GM18870 (cell line): ENCODE data around the gene DNAAF9.

Experiments used
- ATAC-seq: cut with Tn5 transposase; IDR thresholded peaks from one replicate; pipeline ENCODE4 v1.9.1; 2021; ENCODE audit warnings: moderate library complexity; ENCODE audit not compliant: unreplicated experiment

Gene DNAAF9

DNA sequence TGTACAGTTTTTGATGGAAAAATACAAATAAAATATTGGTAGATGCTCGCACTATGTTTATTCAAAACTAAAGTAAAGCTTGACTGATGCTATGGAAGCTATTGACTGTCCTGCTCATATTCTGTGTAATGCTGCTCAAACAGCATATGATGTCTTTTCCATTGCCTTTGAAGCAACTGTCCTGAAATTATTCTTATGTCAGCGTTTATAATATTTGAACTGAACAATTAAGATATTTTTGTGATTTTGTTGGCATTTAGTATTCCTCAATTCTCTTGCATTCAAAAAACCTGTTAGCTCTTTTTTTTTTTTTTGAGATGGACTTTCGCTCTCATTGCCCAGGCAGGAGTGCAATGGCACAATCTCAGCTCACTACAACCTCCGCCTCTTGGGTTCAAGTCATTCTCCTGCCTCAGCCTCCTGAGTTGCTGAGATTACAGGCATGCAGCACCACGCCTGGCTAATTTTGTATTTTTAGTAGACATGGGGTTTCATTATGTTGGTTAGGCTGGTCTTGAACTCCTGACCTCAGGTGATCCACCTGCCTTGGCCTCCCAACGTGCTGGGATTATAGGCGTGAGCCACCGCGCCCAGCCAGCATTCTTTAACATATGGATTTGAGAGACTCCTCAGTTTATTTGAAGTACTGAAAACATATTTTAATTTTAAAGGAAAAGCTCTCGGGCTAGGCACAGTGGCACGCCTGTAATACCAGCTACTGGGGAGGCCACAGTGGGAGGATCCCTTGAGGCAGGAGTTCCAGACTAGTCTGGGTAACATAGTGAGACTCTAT is 5.3 kb upstream of the DNAAF9 start:
- ATAC-seq, result no peak

DNA sequence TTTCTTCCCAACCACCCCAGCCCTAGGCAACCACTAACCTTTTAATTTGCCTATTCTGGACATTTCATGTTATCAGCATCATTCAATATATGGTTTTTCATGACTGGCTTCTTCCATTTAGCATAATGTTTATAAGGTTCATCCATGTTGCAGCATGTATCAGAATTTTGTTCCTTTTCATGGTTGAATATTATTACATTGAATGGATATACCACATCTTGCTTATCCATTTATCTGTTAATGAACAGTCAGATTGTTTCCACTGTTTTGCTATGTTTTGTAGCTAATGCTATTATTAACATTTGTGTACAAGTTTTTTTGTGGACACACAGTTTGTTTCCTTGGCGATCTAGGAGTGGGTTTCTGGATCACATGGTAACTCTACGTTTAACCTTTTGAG is 3.0 kb upstream of the DNAAF9 start:
- no peak for ATAC-seq

DNA sequence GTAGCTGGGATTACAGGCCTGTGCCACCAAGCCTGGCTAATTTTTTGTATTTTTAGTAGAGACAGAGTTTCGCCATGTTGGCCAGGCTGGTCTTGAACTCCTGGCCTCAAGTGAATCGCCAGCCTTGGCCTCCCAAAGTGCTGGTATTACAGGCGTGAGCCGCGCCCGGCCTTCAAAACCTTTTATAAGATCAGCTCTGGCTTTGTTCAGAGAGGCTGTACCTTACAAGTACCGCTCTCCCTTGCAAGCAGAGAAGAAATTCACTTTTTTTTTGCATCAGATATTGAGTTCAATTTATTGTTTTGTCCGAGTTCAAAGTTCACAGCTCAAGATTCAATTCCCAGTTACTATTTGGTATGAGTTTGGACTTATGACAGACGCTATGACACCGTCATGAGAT is 1.9 kb upstream of the DNAAF9 start:
- no peak for ATAC-seq

DNA sequence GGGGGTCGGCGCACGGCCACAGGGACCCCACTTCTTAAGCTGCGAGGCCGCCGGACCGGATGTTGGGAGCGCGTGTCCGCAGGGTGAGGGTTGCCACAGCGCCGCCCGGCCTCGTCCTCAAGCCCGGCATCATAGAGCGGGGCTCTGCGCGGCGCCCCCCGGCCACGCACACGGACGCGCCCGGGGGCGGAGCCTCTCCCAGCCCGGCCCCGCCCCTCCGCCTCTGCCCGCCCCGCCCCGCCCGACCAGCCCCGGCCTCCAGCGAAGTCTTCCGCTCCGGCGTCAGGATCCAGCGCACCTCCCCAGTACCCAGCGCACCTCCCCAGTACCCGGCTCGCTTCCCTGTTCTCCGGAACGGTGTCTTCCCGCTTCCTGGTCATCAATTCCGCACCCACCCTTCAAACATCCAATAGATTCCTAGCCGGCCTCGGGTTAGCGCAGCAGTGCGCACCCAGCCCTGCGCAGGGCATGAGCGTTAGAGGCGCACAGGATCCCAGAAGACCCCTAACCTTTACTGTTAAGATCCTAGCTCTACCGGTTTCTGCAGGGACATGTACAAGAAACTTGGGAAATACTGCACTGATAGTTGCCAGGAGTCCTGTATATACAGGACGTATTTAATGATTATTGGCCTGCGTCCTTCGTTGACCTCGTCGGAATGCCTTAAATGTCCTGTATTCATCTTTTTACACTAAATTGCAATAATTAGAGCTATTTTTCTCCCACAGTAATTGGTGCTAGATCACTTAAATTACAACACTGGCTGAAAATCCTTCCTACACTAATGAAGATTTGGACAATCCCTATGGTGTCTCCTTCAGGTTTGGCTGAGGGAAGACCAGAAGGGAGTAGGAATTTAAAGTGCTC is 535 bp upstream of the DNAAF9 start:
- ATAC-seq, result no peak

DNA sequence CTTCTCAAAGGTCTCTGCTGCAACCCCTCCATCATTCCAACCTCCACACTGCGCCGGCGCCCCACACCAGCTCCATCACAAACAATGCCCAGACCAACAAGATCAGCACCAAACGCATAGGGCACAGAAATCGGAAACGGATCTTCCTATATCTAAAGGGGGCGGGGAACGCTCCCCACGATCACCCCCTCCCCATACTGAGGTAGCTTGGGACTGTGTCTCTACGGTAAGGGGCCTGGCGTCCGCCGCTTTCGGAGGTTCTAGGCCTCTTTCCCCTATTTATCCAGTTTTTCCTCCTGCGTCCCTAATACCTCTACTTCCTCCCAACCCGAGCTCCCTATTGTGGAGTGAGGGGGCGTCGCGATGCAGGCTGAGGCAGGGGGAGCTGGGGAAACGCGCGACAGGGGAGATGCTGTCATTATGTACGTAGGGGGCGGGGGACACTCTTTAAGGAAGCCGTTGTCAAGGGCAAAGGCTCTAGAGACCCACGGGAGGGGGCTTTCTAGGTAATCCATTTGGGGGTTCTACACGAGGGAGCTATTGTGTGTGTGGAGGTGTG is 909 bp downstream of the DNAAF9 start:
- no peak for ATAC-seq

DNA sequence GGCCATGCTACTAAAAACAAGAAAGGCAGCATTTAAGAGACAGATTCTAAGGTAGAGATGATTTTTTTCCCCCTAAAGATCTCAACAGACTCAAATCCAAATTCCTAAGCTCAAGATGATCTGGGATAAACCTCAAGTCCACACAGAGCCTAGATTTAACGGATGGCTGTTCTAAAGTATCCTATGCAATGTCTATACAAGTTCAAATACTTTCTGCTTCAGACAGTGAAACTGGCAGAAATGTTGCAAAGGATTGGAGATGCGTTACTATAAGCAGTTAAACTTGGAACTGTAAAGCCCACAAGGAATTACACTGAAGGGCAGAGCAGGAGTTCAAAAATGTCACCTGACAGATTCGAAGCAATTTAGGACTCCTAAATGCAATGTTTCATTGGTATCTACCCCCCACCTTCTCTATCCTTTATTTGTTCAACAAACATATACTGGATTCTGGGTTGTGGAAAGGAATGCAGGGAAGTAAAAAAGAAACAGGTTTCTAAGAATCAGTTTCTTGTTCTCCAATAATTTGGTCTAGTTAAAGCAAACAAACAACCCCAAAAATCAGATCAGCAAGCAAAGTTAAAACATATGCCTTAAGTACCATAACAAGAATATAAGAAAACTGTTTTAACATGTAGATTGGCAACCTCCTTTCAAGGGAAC is 1.6 kb downstream of the DNAAF9 start:
- no peak for ATAC-seq

DNA sequence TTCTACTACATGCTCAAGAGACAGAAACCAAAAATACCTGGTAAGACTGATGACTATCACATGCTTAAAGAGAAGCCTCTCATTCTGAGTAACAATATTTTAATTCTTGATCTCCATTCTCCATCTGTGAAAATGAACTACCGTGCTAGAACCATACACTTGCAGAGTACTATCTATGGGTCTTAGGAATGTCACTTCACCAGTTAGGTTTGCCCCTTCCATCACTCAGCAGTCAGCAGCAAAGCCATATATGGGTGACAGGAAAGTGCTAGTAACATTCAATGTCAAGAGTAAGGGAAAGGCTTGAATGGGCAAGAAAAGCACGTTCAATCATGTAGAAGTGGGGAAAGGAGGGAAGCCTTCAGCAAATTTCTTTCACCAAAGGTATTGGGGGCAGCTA is 2.3 kb downstream of the DNAAF9 start:
- ATAC-seq, result no peak

DNA sequence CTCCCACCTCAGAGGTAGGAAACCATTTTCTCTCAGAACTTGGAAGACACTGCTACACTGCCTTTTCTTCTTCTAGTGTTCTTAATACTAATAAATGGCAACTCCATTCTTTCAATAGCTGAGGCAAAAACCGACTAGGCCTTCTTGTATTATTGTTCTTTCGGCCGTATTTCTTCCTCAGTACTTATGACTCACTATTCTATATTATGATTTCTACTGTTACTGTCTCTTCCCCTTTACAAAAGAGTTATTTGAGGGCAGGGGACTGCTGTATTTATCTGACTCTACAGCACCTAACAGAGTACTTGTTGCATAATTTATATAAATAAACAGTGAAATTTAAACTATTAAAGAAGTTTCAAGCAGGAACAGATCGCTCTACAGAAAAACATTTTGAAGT is 3.1 kb downstream of the DNAAF9 start:
- no peak for ATAC-seq

DNA sequence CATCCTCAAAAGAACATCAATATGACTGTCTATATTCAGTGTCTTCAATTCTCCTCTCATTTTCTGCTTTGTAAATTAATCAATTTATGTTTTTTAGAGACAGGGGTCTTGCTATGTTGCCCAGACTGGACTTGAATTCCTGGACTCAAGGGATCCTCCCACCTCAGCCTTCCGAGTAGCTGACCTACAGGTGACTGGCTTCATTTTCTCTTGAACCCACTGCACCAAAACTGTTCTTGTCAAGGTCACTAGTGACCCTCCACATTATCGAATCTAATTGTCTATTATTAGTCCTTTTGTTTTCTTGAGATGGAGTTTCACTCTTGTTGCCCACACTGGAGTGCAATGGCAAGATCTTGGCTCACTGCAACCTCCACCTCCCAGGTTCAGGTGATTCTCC is 3.7 kb downstream of the DNAAF9 start:
- ATAC-seq, result no peak

DNA sequence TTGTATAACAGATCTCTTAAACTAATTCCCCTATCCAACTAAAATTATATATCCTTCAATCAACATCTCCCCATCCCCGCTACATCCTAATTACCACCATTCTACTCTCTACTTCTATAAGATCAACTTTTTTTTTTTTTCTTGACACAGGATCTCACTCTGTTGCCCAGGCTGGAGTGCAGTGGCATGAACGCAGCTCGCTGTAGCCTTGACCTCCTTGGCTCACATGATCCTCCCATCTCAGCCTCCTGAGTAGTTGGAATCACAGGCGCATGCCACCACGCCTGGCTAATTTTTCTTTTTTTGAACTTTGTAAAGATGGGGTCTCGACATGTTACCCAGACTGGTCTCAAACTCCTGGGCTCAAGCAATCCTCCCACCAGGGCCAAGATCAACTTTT is 5.0 kb downstream of the DNAAF9 start:
- ATAC-seq, result no peak

DNA sequence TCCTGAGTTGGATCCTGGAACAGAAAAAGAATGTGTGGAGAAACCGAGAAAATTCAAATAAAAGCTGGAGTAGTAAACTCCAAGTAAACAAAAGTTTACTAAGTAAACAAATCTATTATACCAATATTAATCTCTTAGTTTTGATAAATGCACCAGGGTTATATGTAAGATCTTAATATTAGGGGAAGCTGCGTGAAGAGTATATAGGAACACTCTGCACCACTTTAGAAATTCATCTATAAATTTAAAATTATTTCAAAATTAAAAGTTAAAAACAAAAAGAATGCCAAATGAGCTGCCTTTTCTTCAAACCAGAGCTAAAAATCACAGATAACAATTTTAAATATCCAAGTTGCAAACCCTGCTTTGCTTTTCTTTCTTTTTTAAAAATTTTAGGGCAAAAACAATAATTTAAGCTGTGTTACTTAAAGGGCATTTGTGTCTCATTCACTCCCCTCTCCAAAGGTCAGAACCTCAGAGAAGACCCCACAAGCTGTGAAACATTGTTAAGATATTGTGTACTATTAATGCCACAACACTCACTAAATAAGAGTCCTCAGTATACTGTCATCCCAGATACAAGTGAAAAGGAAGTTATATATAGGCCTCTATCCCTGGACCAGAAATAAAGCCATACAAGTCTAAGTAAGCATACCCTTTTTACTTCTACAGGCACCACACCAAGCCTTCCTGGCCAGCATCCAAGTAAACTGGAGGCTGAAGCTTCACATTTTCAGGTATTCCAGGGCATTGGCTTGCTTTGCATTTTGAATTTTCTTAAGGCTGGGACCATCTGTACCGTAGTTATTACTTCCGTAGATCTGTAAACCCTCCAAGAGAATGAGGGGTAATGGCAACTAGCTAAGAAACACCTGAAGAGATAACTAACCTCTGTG is 7.0 kb downstream of the DNAAF9 start:
- no peak for ATAC-seq

DNA sequence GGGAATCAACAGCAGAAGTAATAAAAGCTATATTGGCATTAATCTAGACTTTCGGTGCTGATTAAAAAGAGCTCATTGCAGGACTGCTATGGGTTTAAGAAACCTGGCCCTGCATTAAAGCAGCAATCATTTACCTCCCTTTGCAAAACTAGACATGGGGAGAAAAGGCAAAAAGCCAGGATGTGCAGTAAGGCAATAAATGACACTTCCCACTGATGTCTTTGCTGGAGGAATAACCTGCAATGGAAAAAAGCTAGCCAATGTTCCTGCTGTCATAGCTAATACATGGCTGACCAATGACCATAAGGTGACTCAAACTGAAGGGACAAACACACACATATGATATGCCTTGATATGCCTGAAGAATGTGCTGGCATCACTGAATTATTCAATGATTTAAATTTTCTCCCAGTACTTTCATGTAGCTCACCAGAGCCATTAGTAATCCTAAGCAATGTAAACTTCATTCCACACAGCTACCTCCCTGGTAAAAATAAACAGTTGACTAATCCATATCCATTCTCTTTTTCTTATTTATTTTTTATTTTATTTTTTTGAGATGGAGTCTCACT is 8.7 kb downstream of the DNAAF9 start:
- no peak for ATAC-seq

DNA sequence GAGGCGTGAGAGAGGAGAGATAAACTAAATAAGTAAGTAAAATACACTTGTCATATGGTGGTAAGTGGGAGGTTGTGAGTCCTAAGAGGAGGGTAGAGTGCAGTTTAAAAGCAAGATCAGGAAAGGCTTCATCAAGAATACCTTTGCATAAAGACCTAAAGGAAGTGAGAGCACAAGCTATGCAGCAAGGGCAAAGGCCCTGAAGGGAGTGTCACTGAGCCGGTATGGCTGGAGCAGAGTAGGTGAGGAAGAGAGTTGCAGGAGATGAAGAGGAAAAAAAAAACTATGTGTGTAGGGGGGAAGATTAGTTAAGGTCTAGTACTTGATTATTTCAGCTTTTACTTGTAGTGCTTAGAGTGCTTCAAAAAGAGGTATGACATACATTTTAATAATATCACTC is 11.0 kb downstream of the DNAAF9 start:
- no peak for ATAC-seq

DNA sequence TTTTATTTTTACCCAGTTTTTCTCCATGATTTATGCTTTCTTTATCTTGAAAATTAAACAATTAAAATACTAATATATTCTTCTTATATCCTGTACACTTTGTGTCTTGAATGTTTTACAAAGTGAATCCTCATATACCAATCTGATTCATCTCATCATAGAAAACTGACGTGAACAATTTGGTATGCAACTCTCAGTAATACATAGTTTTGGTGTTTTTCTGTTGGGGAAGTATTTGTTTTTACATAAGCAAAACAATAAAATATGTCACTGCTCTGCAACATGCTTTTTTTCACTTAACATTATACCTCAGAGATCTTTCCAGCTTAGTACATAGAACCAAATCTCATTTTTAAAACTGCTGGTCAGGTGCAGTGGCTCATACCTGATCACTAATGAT is 14.7 kb downstream of the DNAAF9 start:
- no peak for ATAC-seq

DNA sequence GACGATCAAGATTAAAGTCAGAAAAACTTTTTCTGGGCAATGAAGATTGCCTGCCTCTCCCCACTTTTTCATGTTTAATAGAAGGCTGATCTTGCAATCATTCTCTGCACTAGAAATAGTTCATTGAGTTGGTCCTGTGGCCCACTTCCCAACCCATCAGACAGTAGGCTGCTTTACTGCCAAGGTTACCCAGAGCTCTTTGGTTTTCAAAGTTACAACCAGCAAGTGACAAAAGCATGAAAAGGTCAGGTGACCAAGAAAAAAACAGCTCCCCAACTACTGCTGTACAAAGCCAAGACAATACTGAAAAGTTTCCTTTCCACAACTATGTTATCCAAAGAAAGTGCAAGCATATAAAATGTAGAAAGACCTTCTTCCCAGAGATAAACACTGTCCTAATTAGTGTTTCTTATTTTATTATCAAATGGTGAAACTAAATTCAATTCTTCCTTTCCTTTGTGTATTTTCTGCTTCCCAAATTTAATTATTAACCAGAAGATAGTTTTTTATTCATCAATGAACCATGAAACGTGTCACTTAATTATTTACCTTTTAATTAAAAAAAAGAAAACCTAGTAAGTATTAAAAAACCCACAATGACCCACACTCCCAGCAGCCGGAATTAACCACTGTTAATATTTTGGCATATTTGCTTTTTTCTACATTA is 16.6 kb downstream of the DNAAF9 start:
- ATAC-seq, result no peak

DNA sequence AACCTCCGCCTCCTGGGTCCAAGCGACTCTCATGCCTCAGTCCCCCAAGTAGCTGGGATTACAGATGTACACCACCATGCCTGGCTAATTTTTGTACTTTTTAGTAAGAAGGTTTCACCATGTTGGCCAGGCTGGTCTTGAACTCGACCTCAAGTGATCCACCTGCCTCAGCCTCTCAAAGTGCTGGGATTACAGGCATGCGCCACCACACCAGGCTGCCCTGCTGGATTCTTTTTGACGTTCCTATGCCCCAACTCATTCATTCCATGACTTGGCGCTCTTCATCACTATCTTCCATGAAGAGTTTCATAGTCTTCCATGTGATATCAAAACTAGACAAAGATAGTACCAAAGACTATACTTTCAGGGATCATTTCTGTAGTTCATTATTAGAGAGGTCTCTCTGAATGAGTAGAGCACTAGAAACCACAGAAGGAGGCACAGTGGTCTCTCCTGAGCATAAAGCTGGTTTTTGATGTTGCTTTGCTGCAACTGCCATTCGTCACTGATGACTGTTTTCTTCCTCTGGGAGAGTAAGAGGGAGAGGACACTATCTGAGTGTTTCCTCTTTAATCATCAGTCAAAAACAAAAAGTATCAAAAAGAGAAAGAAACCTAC is 23.5 kb downstream of the DNAAF9 start:
- no peak for ATAC-seq

DNA sequence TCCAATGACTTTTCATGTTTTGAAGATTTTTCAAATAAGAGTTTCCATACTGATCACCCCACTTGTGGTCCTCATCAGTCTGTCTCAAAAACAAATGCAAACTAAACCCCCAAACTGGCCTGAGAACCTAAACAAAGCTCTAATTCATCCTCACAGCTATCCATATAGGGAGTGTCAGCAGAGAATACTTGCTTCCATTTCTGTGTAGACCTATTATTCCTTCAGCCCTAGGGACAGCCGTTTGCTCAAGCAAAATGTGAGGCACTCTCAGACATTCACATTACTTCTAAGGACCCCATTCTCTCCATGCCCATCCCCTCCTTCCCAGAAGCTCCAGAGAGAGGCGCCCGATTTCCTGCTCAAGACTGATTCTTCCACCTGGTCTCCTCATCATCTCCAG is 24.6 kb downstream of the DNAAF9 start:
- ATAC-seq, result no peak

DNA sequence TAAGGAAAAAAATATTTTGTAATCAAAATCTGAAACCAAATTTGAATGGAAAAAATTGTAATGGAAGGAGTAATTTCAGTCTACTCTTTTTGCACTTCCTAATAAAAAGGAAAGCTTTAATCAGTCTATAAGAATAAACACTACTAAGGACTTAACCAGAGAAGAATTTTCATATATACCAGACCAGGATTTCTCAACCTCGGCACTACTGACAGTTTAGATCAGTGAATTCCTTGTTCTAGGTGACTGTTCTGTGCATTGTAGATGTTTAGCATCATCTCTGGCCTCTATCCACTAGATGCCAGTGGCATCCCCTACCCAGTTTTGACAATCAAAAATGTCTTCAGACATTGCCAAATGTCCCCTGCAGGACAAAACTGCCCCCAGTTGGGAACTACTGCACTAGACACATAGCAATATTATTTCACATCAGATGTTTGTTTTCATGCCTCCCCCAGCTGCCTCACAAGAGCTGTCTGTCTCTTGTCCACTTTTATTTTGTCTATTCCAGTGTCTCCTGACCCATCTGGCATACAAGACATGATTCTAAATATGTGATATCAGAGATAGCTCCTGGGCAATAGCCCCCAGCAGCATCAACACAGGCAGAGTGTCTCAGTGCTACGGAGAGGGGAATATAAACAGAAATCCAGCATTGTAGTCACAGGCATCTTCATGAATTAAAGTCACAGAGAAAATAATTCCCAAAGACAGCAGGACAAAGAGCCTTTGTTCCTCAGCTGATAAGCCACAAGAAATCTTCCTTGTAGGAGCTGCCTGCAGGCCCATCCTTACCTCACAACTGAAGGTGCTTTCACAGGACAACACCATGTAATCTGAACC is 27.0 kb downstream of the DNAAF9 start:
- ATAC-seq, result no peak
